ENCODE data around the gene NTM. TPM values are rescaled to one million over a fixed set of nuclear protein-coding genes. Genes with fewer than 3 reads are reported as not detected.

The NTM gene
- total RNA-seq, 2 donors from 2014 or later = 1.7 to 3.6 TPM

DNA sequence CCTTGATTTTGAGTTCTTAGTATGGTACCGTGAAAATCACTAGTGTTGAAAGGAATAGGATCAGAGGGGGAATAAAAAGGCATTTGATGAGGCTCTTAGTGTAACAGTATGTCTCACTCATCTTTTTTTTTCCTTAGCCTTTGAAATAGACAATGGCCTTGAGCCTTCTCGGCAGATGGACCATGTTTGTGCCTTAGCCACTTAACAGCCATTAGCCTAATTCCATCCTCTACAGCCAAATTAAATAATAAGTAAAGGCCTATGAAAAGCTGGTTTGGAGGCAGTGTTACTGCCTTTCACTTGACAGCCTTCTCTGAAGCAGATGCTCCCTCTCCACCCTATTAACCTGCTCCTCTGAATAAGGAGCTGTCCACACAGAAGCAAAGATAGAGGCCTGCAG lies 580.7 kb downstream of the NTM start:
- TF ChIP-seq, protein P1, sequence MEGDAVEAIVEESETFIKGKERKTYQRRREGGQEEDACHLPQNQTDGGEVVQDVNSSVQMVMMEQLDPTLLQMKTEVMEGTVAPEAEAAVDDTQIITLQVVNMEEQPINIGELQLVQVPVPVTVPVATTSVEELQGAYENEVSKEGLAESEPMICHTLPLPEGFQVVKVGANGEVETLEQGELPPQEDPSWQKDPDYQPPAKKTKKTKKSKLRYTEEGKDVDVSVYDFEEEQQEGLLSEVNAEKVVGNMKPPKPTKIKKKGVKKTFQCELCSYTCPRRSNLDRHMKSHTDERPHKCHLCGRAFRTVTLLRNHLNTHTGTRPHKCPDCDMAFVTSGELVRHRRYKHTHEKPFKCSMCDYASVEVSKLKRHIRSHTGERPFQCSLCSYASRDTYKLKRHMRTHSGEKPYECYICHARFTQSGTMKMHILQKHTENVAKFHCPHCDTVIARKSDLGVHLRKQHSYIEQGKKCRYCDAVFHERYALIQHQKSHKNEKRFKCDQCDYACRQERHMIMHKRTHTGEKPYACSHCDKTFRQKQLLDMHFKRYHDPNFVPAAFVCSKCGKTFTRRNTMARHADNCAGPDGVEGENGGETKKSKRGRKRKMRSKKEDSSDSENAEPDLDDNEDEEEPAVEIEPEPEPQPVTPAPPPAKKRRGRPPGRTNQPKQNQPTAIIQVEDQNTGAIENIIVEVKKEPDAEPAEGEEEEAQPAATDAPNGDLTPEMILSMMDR (conservative IDR thresholded peaks at IDR 0.05) = no peak
- Mint-ChIP-seq H3K36me3 (ENCODE audit: low read depth) (no peaks in the 10 kb centered on the region), H3K27ac (no peak overlapping the region), H3K4me1 (no peaks in the 10 kb centered on the region), H3K4me3 (no peak overlapping the region), H3K27me3 (ENCODE audit: insufficient read depth) (no peaks in the 10 kb centered on the region), H3K9me3 (no peaks in the 10 kb centered on the region)
- no peak for DNase-seq
- Histone ChIP-seq H3K36me3 (ENCODE audit: control insufficient read depth, insufficient read depth, low read length) (no peaks in the 10 kb centered on the region), H3K4me1 (ENCODE audit: control insufficient read depth, insufficient read depth, low read length) (no peaks in the 10 kb centered on the region), H3K27me3 (ENCODE audit: control insufficient read depth, insufficient read depth, low read length, poor library complexity, severe bottlenecking) (no peaks in the 10 kb centered on the region), H3K9ac (ENCODE audit: extremely low read depth, low read length, poor library complexity, severe bottlenecking) (no peak overlapping the region), H3K9me3 (ENCODE audit: control insufficient read depth, low read length) (no peaks in the 10 kb centered on the region), H3K27ac (ENCODE audit: low read depth, low read length) (no peak overlapping the region), H3K4me3 (ENCODE audit: low read length) (no peak overlapping the region)
- WGBS, 2 experiments (ENCODE audit: insufficient coverage in 1 of 2, insufficient read length in 1 of 2) = 89% methylated on average over 2 of the region's 2 CpGs; no CpG with 5 or more reads in 1 of the 2 experiments

DNA sequence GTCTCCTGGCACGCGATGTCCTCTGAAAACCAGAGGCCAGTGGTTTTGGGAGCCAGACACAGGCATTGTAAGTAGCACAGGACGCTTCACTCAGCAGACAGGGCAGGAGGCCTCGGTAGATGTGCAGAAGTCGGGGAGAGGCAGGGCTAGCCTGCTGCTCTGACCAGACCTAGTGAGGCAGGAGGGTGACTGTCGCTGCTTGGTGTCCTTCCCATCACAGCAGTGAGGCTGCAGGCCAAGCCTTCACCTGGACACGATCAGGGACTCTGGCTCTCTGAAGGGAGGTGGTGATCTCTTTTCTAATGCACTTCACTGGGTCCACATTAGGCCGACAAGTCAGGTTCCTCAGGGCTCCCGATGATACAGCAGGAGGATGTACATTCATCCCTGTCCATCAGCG lies 583.7 kb downstream of the NTM start:
- Histone ChIP-seq H3K27ac (ENCODE audit: low read depth, low read length) (no peak overlapping the region), H3K36me3 (ENCODE audit: control insufficient read depth, insufficient read depth, low read length) (no peaks in the 10 kb centered on the region), H3K4me3 (ENCODE audit: low read length) (no peak overlapping the region), H3K9ac (ENCODE audit: extremely low read depth, low read length, poor library complexity, severe bottlenecking) (no peak overlapping the region), H3K4me1 (ENCODE audit: control insufficient read depth, insufficient read depth, low read length) (no peaks in the 10 kb centered on the region), H3K9me3 (ENCODE audit: control insufficient read depth, low read length) (no peaks in the 10 kb centered on the region), H3K27me3 (ENCODE audit: control insufficient read depth, insufficient read depth, low read length, poor library complexity, severe bottlenecking) (no peaks in the 10 kb centered on the region)
- DNase-seq = no peak
- TF ChIP-seq, protein P1 (conservative IDR thresholded peaks at IDR 0.05) = no peak
- WGBS, 2 experiments (ENCODE audit: insufficient coverage in 1 of 2, insufficient read length in 1 of 2) = 88 to 97% methylated on average over 3 to 10 of the region's 10 CpGs
- Mint-ChIP-seq H3K4me1 (no peaks in the 10 kb centered on the region), H3K9me3 (no peaks in the 10 kb centered on the region), H3K27ac (no peak overlapping the region), H3K27me3 (ENCODE audit: insufficient read depth) (no peaks in the 10 kb centered on the region), H3K4me3 (no peak overlapping the region), H3K36me3 (ENCODE audit: low read depth) (no peaks in the 10 kb centered on the region)

DNA sequence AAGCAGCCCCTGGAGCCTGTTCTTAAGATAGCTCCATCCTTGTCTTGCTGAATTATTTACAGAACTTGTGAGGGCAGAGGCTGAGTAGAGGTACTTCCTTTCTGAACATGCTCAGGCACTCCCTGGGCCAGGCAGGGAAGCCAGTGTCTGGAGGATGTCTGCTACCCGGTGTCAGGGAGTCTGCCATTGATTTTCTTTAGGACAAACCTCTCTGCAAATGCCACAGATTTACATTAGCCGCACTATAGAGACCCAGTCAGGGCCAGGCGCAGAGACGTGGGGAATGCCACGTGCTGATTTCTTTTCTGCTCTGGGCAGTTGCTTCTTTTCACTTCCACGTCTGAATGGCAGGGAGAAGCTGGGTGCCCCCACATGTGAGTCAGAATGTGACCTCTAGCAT lies 585.5 kb downstream of the NTM start:
- no peak overlapping the region for H3K4me3 Mint-ChIP-seq
- H3K9ac ChIP-seq (ENCODE audit: extremely low read depth, low read length, poor library complexity, severe bottlenecking) = no peak overlapping the region
- H3K9me3 Mint-ChIP-seq = no peaks in the 10 kb centered on the region
- no peaks in the 10 kb centered on the region for H3K27me3 ChIP-seq (ENCODE audit: control insufficient read depth, insufficient read depth, low read length, poor library complexity, severe bottlenecking)
- WGBS, 2 experiments (ENCODE audit: insufficient coverage in 1 of 2, insufficient read length in 1 of 2) = 71 to 76% methylated on average over 6 of the region's 6 CpGs
- H3K27me3 Mint-ChIP-seq (ENCODE audit: insufficient read depth) = no peaks in the 10 kb centered on the region
- H3K9me3 ChIP-seq (ENCODE audit: control insufficient read depth, low read length) = no peaks in the 10 kb centered on the region
- H3K4me3 ChIP-seq (ENCODE audit: low read length) = no peak overlapping the region
- H3K36me3 Mint-ChIP-seq (ENCODE audit: low read depth) = no peaks in the 10 kb centered on the region
- no peak for DNase-seq
- TF ChIP-seq, protein P1 (conservative IDR thresholded peaks at IDR 0.05) = no peak
- H3K4me1 Mint-ChIP-seq = no peaks in the 10 kb centered on the region
- no peaks in the 10 kb centered on the region for H3K36me3 ChIP-seq (ENCODE audit: control insufficient read depth, insufficient read depth, low read length)
- H3K27ac ChIP-seq (ENCODE audit: low read depth, low read length) = peak overlapping the region; percentile 16
- H3K4me1 ChIP-seq (ENCODE audit: control insufficient read depth, insufficient read depth, low read length) = no peaks in the 10 kb centered on the region
- H3K27ac Mint-ChIP-seq = no peak overlapping the region
